HG03565 (cell line): ENCODE results near the gene FCRL5.
"Not testable (repeated sequence)": the region's sequence is repeated elsewhere in the genome, so short reads cannot be mapped to it uniquely, and the experiment has no call there.

Source experiments
- ATAC-seq: cut with Tn5 transposase; IDR thresholded peaks from one replicate; pipeline ENCODE4 v1.9.1; 2021; ENCODE audit warnings: mild to moderate bottlenecking, moderate library complexity; ENCODE audit not compliant: unreplicated experiment

Gene FCRL5

DNA sequence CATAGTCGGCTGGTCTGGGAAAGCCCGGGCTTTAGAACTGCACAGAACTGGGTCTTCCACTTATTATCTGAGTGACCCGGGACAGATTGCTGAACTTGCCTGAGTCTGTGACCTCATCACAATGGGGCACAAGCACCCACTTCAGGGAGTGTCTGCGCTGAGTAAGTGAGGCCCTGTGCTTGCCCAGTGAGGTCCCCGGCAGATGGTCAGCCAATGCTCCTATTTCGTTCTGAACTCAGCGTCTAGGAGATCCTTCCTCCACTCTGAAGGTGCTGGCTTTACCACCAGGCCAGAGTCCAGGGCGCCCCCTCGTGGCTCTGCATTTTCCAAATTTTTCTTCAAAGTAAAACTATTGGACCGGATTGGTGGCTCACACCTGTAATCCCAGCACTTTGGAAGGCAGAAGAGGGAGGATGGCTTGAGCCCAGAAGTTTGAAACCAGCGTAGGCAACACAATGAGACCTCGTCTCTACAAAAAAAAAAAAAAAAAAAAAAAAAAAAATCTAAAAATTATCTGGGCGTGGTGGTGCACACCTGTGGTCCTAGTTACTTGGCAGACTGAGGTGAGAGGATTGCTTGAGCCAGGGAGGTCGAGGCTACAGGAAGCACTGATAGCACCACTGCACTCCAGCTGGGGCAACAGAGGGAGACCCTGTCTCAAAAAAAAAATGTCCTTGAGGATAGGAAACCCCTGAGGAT lies 61.7 kb downstream of the FCRL5 start:
- no peak for ATAC-seq

DNA sequence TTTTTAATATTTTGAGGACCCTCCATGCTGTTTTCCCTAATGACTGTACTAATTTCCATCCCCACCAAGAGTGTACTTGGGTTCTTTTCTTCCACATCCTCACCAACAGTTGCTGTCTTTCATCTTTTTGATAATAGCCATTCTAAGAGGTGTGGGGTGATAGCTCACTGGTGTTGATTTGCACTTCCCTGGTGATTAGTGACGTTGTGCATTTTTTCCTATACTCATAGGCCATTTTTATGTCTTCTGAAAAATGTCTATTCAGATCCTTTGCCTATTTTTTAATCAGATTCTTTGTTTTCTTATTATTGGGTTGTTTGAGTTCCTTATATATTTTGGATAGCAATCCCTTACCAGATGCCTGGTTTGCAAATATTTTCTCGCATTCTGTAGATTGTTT lies 64.2 kb downstream of the FCRL5 start:
- no peak for ATAC-seq

DNA sequence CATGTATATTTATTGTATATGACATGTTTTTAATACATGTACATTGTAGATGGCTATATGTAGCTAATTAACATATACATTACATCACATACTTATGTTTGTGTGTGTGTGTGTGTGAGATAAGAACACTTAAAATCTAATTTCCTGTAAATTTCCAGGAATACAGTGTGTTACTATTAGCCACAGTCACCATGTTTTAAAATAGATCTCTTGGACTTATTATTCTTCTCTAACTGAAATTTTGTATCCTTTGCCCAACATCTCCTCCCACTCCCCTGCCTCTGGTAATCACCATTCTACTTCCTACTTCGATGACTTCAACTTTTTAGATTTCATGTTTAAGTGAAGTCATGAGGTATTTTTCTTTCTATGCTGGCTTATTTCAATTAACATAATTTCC lies 64.8 kb downstream of the FCRL5 start:
- ATAC-seq: no peak

DNA sequence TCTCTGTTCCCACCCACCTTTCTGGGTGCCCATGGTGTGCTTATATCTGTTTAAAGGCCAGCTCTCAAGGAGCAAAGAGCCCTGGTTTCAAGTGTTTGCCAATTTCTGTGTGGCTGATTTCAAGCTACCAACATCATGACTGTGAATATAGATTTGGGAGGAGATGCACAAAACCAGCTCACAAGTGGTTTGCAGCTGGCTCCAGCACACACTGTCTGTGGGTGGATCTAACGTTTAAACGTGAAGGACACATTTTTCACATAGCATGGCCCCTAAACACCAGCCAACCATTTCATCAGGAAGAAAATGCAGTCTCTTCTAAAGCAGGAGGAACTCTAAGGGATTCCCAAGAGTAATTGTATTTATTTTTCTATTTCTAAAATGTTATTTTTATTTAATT lies 65.2 kb downstream of the FCRL5 start:
- ATAC-seq: no peak

DNA sequence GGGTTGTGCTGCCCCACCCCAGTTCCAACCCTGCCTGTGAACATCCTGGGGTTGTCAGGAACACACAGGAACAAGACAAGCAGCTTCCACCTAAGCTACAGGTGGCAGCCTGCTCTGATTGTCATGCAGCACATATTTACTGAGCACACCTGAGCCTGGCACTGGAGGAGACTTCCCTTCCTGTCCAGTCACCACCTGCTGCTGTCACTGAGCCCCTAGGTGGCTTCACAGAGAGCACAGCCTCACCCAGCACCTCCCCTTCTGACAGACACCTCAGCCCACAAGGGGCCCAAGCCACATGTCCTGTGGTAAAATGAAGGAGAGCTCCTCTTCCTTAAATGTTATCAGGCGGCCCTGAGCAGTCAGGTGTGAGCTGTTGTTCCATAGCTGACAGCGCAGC lies 65.9 kb downstream of the FCRL5 start:
- ATAC-seq: not testable (repeated sequence)

DNA sequence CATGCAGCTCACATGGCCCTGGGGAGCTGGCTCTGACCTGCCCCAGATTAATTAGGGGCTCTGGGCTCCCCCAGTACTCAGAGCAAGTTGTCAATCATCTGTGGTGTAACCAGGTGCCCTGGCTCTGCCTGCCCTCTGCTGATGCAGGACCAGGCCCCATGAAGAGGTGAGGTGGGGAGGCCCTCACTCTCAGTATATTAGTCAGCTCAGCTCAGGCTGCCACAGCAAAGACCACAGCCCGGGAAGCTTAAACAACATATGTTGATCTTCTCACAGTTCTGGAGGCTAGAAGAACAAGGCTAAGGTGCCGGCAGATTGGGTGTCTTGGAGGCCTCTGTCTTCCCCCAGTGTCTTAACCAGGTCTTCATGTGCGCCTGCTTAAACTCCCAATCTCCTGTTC lies 66.5 kb downstream of the FCRL5 start:
- ATAC-seq: no peak

DNA sequence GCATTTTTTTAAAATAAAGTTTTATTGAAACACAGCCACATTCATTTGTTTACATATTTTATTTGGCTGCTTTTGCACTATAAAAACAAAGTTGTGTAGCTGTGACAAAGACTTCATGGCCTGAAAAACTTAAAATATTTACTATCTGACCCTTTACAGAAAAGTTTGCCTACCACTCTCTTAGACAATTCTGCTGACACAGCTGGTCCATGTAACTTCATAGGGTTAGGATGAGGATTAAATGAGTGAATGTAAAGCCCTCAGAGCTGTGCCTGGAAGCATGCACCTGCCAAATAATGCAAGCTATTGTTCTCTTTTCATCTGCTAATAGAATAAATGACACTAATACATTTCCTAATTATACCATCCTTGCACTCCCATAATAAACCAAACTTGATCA lies 67.7 kb downstream of the FCRL5 start:
- no peak for ATAC-seq

DNA sequence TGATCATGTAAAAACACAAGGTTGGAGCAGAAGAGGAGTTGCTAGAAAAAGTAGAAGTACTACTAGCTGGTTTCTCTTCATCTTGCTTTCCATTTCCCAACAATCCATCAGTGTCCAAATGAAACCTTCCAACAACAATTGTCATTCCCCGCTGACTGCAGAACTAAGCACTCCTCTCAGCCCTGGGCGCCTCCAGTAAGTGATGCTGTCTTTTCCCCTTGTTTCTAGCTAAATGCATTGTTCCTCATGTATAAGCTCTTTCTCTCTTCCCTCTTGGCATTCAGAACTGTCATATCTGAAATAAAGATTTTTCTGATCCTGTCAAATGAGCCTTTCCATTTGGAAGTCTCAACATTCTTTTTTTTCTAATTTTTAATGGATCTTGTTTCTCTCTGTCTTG lies 68.7 kb downstream of the FCRL5 start:
- no peak for ATAC-seq

DNA sequence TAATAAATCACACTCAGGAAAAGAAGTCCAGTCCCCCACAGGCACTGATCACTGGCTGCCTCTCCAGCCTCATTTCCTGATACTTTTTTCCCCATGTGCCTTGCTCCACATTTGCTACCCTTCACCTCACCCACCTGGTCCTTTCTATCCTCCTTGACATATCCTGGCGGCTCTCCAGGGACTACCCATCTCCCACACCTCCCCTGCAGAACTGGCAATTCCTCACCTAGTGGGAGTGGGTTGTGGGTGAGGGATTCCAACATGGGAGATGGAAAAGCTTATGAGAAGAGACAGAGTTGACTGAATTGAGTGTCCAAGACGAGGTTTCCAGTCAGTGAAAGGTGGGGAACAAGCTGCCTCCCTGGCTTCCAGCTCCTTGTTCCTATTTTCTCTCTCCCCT lies 69.6 kb downstream of the FCRL5 start:
- ATAC-seq: no peak

DNA sequence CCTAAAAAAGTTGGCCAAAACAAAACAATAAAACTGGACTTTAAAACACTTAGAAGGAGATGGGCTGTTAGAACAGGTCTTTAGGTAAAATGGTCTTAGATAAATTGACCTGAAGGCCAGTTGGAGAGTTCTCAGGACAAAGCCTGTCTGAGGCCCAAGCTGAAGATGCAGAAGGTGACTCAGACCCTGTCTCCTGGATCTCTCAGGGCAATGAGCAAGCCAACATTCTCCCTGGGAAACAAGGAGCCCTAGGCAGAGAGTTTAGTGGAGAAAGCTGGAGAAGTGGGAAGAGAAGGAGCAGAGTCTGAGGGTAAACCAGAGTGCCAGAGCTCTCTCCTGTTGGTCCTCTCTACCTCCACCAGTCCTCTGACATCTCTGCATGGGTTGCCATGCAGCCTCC lies 70.1 kb downstream of the FCRL5 start:
- ATAC-seq: no peak

DNA sequence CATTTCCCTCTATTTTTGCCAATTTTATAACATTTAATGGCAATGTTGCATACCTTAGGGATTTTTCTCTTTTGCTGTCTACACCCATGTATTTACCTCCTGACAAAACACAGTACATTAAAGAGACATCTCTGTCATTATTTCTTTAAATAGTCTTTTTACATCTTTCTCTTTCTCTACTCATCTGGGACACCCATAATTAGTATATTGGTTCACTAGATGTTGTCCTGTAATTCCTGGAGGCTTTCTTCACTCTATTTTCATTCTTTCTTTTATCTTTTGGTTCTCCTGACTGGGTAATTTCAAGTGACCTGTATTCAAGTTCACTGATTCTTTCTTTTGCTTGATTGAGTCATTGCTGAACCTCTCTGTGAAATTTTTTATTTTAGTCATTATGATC lies 74.3 kb downstream of the FCRL5 start:
- no peak for ATAC-seq

DNA sequence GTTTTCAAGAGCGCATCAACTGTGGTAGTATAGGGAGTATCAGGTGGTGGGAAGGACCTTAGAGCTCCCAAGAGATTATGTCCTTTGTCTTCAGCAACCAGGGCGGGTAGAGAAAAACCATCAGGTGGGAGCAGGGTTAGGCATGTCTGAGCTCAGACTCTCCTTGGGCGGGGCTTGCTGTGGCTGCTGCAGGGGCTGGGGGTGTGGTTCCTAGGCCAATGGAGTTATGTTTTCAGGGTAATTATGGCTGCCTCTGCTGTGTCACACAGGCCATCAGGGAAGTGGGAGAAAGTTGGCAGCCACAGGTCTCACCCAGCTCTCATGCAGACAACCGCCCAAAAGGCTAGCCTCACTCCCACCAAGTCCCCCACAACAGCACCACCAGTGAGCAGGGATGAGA lies 74.9 kb downstream of the FCRL5 start:
- no peak for ATAC-seq

DNA sequence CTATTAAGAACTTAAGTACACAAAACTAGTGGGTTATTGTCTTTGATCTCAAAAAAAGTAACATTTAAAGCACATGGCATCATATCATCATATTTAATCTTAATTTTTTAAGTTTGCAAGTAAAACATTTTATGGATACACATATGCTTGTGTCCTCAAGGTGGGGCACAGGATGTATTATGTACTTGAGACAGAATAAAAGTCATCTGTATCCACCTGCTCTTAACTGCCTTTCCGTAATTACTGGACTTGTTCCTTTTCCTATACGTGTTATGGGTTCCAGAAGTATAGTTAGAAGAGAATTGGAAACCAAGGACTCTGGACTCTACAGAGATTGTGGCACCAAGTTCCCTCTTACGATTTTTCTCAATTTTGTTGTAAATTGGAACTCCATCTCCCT lies 79.4 kb downstream of the FCRL5 start:
- no peak for ATAC-seq

DNA sequence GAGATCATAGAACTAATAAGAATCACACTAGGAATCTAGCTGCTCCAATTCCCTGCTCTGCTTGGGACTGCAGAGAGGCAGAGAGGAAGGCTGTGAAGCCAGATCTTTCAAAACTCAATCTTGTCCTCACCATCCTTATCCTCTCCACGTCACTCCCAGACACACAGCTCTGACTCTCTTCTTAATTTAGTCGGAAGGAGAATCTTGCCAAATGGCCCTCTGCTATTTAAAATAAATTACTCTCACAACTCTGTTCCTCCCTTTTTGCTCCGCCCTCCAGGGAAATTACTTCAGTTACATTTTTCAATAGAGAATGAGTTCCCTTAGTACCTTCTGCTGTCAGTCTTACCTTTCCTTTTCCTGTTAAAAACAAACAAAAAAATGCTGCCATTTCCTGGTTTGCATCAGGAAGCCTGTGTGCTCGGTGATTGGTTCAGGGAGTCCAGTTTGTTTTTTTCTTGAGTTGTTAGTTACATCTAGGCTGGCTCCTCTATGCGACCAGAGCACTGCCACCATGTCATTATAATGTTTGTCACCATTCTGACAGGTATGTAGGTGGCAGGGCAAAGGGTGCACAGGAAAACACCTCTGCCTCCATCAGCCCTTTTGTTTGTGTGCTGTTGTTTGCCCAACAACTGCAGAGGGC lies 80.1 kb downstream of the FCRL5 start:
- no peak for ATAC-seq

DNA sequence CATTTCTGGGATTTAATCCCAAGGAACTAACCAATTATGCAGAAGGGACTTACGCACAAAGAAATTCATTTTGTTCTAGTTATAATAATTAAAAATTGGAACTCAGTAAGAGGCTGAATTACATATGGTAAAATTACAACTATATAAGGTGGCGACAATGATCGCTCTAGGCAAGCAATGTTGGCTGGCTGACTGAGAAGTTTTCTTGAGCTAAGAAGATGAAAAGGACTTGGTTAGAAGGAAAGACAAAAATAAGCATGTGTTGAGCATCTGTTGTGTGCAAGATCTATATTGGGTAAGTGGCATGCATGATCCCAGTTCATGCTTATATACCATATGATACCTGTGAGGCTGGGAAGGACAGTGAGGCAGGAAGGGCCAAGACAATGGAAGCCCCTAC lies 80.8 kb downstream of the FCRL5 start:
- no peak for ATAC-seq

DNA sequence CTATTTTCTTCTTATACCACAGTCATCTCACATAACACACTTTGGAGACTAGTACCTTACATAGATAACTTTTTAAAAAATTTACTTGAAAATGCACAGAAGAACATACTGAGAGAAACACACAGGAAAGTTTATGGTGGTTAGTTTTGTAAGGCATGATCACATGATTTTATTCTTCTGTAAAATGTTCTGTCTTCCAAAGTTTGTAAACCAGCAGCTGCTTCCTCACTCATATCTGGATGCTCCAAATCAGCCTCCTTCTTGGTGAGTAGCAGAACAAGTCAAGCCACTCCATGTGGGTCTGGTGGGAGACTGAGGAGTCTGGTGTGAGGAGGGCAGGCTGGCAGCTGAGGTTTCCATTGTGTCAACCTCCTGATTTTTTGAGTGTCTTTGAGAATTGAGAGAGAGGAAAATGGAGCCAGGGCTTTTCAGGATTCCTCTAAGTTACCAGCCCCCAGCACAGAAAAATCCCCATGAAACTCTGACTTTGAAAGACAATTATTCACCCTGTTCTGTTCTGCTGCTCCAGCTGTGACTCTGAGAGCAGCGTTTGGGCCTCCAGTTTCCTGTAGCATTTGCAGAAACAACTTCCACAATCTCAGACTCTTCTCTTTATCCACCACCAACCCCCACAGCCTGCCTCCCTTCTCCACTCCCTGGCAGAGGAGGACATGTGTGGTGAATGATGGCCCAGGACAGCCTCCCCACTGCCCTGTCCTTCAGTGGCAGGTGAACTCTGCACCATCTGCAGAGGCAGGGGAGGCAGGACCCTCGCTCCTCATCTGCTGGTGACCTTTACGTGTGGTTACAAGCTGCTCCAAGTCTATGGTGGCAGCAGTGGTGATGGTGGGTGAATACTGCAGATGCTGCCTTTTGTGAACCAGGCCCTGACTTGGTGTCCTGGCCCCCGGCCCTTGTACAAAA lies 82.3 kb downstream of the FCRL5 start:
- no peak for ATAC-seq

DNA sequence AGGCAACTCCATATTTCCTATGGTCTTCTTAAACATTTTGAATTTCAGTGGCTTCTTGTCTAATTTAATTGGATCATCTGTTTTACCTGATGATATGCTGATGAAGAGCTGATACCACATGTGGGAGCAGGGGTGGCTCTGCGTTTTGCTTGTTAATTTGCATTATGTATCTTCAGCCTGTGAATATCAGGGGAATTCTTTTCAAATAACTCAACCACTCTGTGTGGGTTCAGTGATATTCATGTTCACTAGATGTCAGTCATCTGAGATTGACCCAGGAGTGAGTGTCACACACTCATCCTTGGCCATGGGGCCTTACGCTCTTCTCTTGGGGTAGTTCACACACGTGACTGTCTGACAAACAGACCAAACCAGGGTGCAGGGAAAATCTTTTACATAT lies 83.0 kb downstream of the FCRL5 start:
- no peak for ATAC-seq

DNA sequence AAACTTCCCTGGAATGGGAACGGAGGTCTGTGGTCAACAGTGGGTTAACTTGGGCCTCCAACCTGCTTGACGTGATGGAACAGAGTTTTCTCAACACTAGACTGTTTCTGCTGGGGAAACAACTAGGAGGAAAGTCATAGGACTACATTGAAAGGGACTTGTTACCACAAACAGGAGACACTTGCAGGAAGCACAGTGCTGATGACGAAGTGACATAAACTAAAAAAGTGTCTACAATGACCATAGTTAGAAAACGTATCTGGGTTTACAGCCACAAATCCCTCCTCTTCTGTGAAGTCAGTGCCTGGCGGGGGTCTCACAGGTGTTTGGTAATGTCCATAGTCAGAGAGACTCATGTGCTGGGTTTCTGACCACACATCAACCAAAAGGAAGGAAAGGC lies 86.3 kb downstream of the FCRL5 start:
- no peak for ATAC-seq
